ENCODE measurements around the gene RAP1GAP. TPM values are rescaled to one million over a fixed set of nuclear protein-coding genes. Genes with fewer than 3 reads are reported as not detected.

The RAP1GAP gene
- total RNA-seq, 2 experiments from 2014 or later, result 0.20 to 0.44 TPM

DNA sequence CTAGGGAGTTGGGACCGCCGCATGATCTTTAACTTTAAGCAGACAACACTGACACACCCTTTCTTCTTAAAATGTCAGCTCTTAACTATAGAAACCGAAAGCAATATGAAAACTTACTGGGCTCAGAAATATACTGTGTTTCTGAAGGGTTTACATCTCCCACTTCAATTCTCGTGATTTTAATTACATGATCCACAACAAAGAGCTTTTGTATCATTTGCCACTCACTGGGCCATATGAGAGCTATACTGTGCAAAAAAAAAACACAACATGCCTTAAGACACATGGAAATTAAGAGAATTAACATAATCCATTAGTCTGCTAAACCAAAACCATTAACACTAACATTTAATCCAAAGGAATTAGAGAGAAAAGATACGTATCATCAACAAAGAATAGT lies 35.0 kb upstream of the RAP1GAP start:
- no peak overlapping the region for H3K27ac ChIP-seq (ENCODE audit: low read depth in 1 of 2, low read length in 2 of 2)
- H3K27ac Mint-ChIP-seq, result no peak overlapping the region

DNA sequence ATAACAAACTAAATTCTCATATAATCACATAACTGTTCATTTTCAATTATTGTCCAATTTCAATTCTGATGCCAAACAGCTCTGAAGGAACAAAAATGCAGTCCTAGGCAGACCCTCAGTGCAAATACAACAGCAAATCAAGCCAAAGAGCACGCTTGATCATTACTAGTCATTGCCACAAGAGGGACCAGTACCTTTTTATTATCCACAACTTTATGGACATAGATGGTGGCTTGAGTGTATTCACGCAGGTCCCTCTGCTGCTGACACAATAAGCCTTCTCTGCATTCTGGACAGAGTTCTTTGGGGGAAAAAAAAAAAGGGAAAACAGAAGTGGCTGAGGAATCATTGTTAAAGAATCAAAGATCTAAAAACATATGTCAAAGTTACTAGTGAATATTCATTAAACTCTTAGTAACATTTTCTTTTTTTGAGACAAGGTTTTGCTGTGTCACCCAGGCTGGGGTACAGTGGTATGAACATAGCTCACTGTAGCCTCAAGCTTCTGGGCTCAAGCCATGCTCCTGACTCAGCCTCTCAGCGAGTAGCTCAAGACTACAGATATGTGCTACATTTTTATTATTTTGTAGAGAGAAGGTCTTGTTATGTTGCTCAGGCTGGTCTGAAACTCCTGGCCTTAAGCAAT lies 34.3 kb upstream of the RAP1GAP start:
- TF ChIP-seq, protein P1, sequence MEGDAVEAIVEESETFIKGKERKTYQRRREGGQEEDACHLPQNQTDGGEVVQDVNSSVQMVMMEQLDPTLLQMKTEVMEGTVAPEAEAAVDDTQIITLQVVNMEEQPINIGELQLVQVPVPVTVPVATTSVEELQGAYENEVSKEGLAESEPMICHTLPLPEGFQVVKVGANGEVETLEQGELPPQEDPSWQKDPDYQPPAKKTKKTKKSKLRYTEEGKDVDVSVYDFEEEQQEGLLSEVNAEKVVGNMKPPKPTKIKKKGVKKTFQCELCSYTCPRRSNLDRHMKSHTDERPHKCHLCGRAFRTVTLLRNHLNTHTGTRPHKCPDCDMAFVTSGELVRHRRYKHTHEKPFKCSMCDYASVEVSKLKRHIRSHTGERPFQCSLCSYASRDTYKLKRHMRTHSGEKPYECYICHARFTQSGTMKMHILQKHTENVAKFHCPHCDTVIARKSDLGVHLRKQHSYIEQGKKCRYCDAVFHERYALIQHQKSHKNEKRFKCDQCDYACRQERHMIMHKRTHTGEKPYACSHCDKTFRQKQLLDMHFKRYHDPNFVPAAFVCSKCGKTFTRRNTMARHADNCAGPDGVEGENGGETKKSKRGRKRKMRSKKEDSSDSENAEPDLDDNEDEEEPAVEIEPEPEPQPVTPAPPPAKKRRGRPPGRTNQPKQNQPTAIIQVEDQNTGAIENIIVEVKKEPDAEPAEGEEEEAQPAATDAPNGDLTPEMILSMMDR (IDR thresholded peaks at IDR 0.05), result no peak
- H3K4me1 Mint-ChIP-seq (ENCODE audit: low read depth), result no peaks in the 10 kb centered on the region
- H3K9me3 Mint-ChIP-seq, result no peaks in the 10 kb centered on the region
- ATAC-seq (ENCODE audit: poor library complexity), result no peak
- H3K27ac ChIP-seq (ENCODE audit: low read depth in 1 of 2, low read length in 2 of 2), result no peak overlapping the region
- peaks cover 72% of the 10 kb centered on the region for H3K36me3 ChIP-seq (ENCODE audit: insufficient read depth, low read length)
- ChIA-PET POLR2A (no interaction called here), CTCF (interaction anchor here (0.7 kb wide), 1 partner anchor 318 kb away, joined by 3 read pairs; no protein-coding TSS in a partner anchor)
- H3K4me3 Mint-ChIP-seq, result no peak overlapping the region
- no peak overlapping the region for H3K4me3 ChIP-seq (ENCODE audit: low read length)
- H3K27me3 ChIP-seq (ENCODE audit: control insufficient read depth in 1 of 2, insufficient read depth in 2 of 2, low read length in 2 of 2), result no peaks in the 10 kb centered on the region
- H3K27me3 Mint-ChIP-seq, result no peaks in the 10 kb centered on the region
- H3K4me1 ChIP-seq (ENCODE audit: insufficient read depth, low read length), result no peaks in the 10 kb centered on the region
- no peak overlapping the region for H3K27ac Mint-ChIP-seq
- peak in 3 of 14 experiments; percentile 14 to 28 (median 22) for DNase-seq
- intact Hi-C loops (cut with DNase I, micrococcal nuclease), result loop anchor here (5.0 to 10.0 kb wide), 4 partner anchors 79 to 319 kb away; partner anchors contain the start of gene USP48 (in 1 of the 2)
- peaks cover 84% of the 10 kb centered on the region for H3K36me3 Mint-ChIP-seq (ENCODE audit: low read depth)
- H3K9me3 ChIP-seq (ENCODE audit: control insufficient read depth in 1 of 2, insufficient read depth in 1 of 2, low read length in 2 of 2), result no peaks in the 10 kb centered on the region

More for the DNA sequence above, 35.0 kb upstream of the RAP1GAP start:
- Histone ChIP-seq H3K4me1 (ENCODE audit: insufficient read depth, low read length) (no peaks in the 10 kb centered on the region), H3K27me3 (ENCODE audit: control insufficient read depth in 1 of 2, insufficient read depth in 2 of 2, low read length in 2 of 2) (no peaks in the 10 kb centered on the region), H3K9me3 (ENCODE audit: control insufficient read depth in 1 of 2, insufficient read depth in 1 of 2, low read length in 2 of 2) (no peaks in the 10 kb centered on the region), H3K36me3 (ENCODE audit: insufficient read depth, low read length) (peaks cover 75% of the 10 kb centered on the region), H3K4me3 (ENCODE audit: low read length) (no peak overlapping the region)
- Mint-ChIP-seq H3K4me1 (ENCODE audit: low read depth) (no peaks in the 10 kb centered on the region), H3K36me3 (ENCODE audit: low read depth) (peaks cover 79% of the 10 kb centered on the region), H3K9me3 (no peaks in the 10 kb centered on the region), H3K27me3 (no peaks in the 10 kb centered on the region), H3K4me3 (no peak overlapping the region)
- intact Hi-C loops (cut with DNase I, micrococcal nuclease), result loop anchor here (5.0 to 10.0 kb wide), 4 partner anchors 78 to 318 kb away; partner anchors contain the start of gene USP48 (in 1 of the 2)
- POLR2A ChIA-PET, result no interaction called here
- CTCF ChIA-PET, result no interaction called here
- DNase-seq (no peak), ATAC-seq (ENCODE audit: poor library complexity) (no peak)
- TF ChIP-seq, protein P1 (IDR thresholded peaks at IDR 0.05), result no peak

DNA sequence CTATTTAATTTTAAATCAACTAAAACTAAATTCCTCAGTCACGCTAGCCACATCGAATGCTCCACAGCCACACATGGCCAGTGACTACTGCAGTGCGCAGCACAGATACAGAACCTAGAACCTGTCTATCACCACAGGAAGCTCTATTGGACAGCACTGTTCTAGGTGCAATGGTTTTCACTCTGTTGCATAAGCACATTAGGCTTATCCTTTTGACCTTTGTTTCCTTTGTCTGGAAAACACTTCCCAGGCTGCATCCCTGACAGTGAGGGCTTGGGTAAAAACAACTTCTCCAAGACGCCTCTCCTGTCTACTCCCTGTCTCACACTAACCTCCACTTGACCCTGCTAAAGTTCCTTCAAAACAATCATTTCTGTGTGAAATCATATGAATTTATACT lies 33.6 kb upstream of the RAP1GAP start:
- ATAC-seq (ENCODE audit: poor library complexity), result no peak
- Mint-ChIP-seq H3K27me3 (no peaks in the 10 kb centered on the region), H3K36me3 (ENCODE audit: low read depth) (peaks cover 91% of the 10 kb centered on the region), H3K9me3 (no peaks in the 10 kb centered on the region), H3K4me1 (ENCODE audit: low read depth) (no peaks in the 10 kb centered on the region), H3K4me3 (no peak overlapping the region), H3K27ac (no peak overlapping the region)
- no peak for DNase-seq
- Histone ChIP-seq H3K4me1 (ENCODE audit: insufficient read depth, low read length) (no peaks in the 10 kb centered on the region), H3K9me3 (ENCODE audit: control insufficient read depth in 1 of 2, insufficient read depth in 1 of 2, low read length in 2 of 2) (no peaks in the 10 kb centered on the region), H3K27ac (ENCODE audit: low read depth in 1 of 2, low read length in 2 of 2) (no peak overlapping the region), H3K36me3 (ENCODE audit: insufficient read depth, low read length) (peaks cover 69% of the 10 kb centered on the region), H3K27me3 (ENCODE audit: control insufficient read depth in 1 of 2, insufficient read depth in 2 of 2, low read length in 2 of 2) (no peaks in the 10 kb centered on the region), H3K4me3 (ENCODE audit: low read length) (no peak overlapping the region)
- TF ChIP-seq, protein P1 (IDR thresholded peaks at IDR 0.05), result no peak
- intact Hi-C loops (cut with DNase I, micrococcal nuclease), result loop anchor here (5.0 to 10.0 kb wide), 4 partner anchors 80 to 320 kb away; partner anchors contain the start of gene USP48 (in 1 of the 2)
- ChIA-PET CTCF (interaction anchor here (0.7 kb wide), 1 partner anchor 319 kb away, joined by 3 read pairs; no protein-coding TSS in a partner anchor), POLR2A (interaction anchor here (0.6 kb wide), 1 partner anchor 323 kb away, joined by 3 read pairs; no protein-coding TSS in a partner anchor)

All from CD4-positive, alpha-beta T cell (primary cell).